ENCODE results near the gene SLC12A5.

The SLC12A5 gene

GRCh38 chr20:46037036-46037435 is 8.0 kb downstream of the SLC12A5 start:
- Histone ChIP-seq H3K4me3 (ENCODE audit: insufficient read depth, low read depth, low read length) (no peak overlapping the region), H3K27ac (ENCODE audit: insufficient read depth, low read depth, low read length, poor library complexity, severe bottlenecking) (no peak overlapping the region), H3K9me3 (ENCODE audit: control insufficient read depth, low read length) (no peaks in the 10 kb centered on the region), H3K36me3 (ENCODE audit: control insufficient read depth, insufficient read depth, low read length) (no peaks in the 10 kb centered on the region), H3K27me3 (ENCODE audit: control insufficient read depth, insufficient read depth, low read length, poor library complexity, severe bottlenecking) (peaks cover 50% of the 10 kb centered on the region), H3K4me1 (ENCODE audit: control insufficient read depth, insufficient read depth, low read length) (no peaks in the 10 kb centered on the region)
- WGBS, 2 experiments: 84 to 86% methylated on average over 5 of the region's 5 CpGs

GRCh38 chr20:46040902-46041535 is 12.0 kb downstream of the SLC12A5 start:
- Histone ChIP-seq H3K36me3 (ENCODE audit: control insufficient read depth, insufficient read depth, low read length) (no peaks in the 10 kb centered on the region), H3K27ac (ENCODE audit: insufficient read depth, low read depth, low read length, poor library complexity, severe bottlenecking) (no peak overlapping the region), H3K4me3 (ENCODE audit: insufficient read depth, low read depth, low read length) (no peak overlapping the region), H3K4me1 (ENCODE audit: control insufficient read depth, insufficient read depth, low read length) (no peaks in the 10 kb centered on the region), H3K27me3 (ENCODE audit: control insufficient read depth, insufficient read depth, low read length, poor library complexity, severe bottlenecking) (peaks cover 11% of the 10 kb centered on the region), H3K9me3 (ENCODE audit: control insufficient read depth, low read length) (no peaks in the 10 kb centered on the region)
- 31 to 32% methylated on average over 18 of the region's 18 CpGs for WGBS, 2 experiments

GRCh38 chr20:46043556-46043955 is 14.5 kb downstream of the SLC12A5 start:
- H3K9me3 ChIP-seq (ENCODE audit: control insufficient read depth, low read length): no peaks in the 10 kb centered on the region
- H3K27me3 ChIP-seq (ENCODE audit: control insufficient read depth, insufficient read depth, low read length, poor library complexity, severe bottlenecking): peaks cover 11% of the 10 kb centered on the region
- H3K36me3 ChIP-seq (ENCODE audit: control insufficient read depth, insufficient read depth, low read length): no peaks in the 10 kb centered on the region
- no peak overlapping the region for H3K4me3 ChIP-seq (ENCODE audit: insufficient read depth, low read depth, low read length)
- H3K4me1 ChIP-seq (ENCODE audit: control insufficient read depth, insufficient read depth, low read length): no peaks in the 10 kb centered on the region
- H3K27ac ChIP-seq (ENCODE audit: insufficient read depth, low read depth, low read length, poor library complexity, severe bottlenecking): no peak overlapping the region
- 52 to 54% methylated on average over 7 of the region's 7 CpGs for WGBS, 2 experiments

GRCh38 chr20:46044896-46045295 is 15.9 kb downstream of the SLC12A5 start:
- 89% methylated on average over 6 of the region's 6 CpGs for WGBS, 2 experiments
- Histone ChIP-seq H3K27ac (ENCODE audit: insufficient read depth, low read depth, low read length, poor library complexity, severe bottlenecking) (no peak overlapping the region), H3K4me1 (ENCODE audit: control insufficient read depth, insufficient read depth, low read length) (no peaks in the 10 kb centered on the region)

GRCh38 chr20:46046588-46047310 is 17.7 kb downstream of the SLC12A5 start:
- Histone ChIP-seq H3K27me3 (ENCODE audit: control insufficient read depth, insufficient read depth, low read length, poor library complexity, severe bottlenecking) (peaks cover under 1% of the 10 kb centered on the region), H3K36me3 (ENCODE audit: control insufficient read depth, insufficient read depth, low read length) (no peaks in the 10 kb centered on the region), H3K9me3 (ENCODE audit: control insufficient read depth, low read length) (no peaks in the 10 kb centered on the region), H3K4me1 (ENCODE audit: control insufficient read depth, insufficient read depth, low read length) (no peaks in the 10 kb centered on the region), H3K4me3 (ENCODE audit: insufficient read depth, low read depth, low read length) (no peak overlapping the region), H3K27ac (ENCODE audit: insufficient read depth, low read depth, low read length, poor library complexity, severe bottlenecking) (no peak overlapping the region)
- WGBS, 2 experiments: 91% methylated on average over 8 of the region's 8 CpGs

More at GRCh38 chr20:46044896-46045295, 15.9 kb downstream of the SLC12A5 start:
- H3K4me3 ChIP-seq (ENCODE audit: insufficient read depth, low read depth, low read length): no peak overlapping the region
- H3K9me3 ChIP-seq (ENCODE audit: control insufficient read depth, low read length): no peaks in the 10 kb centered on the region
- no peaks in the 10 kb centered on the region for H3K36me3 ChIP-seq (ENCODE audit: control insufficient read depth, insufficient read depth, low read length)
- peaks cover 11% of the 10 kb centered on the region for H3K27me3 ChIP-seq (ENCODE audit: control insufficient read depth, insufficient read depth, low read length, poor library complexity, severe bottlenecking)

- H3K27ac ChIP-seq (ENCODE audit: insufficient read depth, low read depth, low read length, poor library complexity, severe bottlenecking): no peak overlapping the region
- H3K4me1 ChIP-seq (ENCODE audit: control insufficient read depth, insufficient read depth, low read length): no peaks in the 10 kb centered on the region
- H3K27me3 ChIP-seq (ENCODE audit: control insufficient read depth, insufficient read depth, low read length, poor library complexity, severe bottlenecking): peaks cover 6% of the 10 kb centered on the region
- no peaks in the 10 kb centered on the region for H3K36me3 ChIP-seq (ENCODE audit: control insufficient read depth, insufficient read depth, low read length)
- no peak overlapping the region for H3K4me3 ChIP-seq (ENCODE audit: insufficient read depth, low read depth, low read length)
- 78 to 80% methylated on average over 8 of the region's 8 CpGs for WGBS, 2 experiments
- no peaks in the 10 kb centered on the region for H3K9me3 ChIP-seq (ENCODE audit: control insufficient read depth, low read length)
These were observed 18.8 kb downstream of the SLC12A5 start for GRCh38 chr20:46047821-46048220.

GRCh38 chr20:46049190-46049589 is 20.2 kb downstream of the SLC12A5 start:
- Histone ChIP-seq H3K4me3 (ENCODE audit: insufficient read depth, low read depth, low read length) (no peak overlapping the region), H3K27ac (ENCODE audit: insufficient read depth, low read depth, low read length, poor library complexity, severe bottlenecking) (no peak overlapping the region), H3K27me3 (ENCODE audit: control insufficient read depth, insufficient read depth, low read length, poor library complexity, severe bottlenecking) (peaks cover 12% of the 10 kb centered on the region), H3K36me3 (ENCODE audit: control insufficient read depth, insufficient read depth, low read length) (no peaks in the 10 kb centered on the region), H3K4me1 (ENCODE audit: control insufficient read depth, insufficient read depth, low read length) (no peaks in the 10 kb centered on the region), H3K9me3 (ENCODE audit: control insufficient read depth, low read length) (no peaks in the 10 kb centered on the region)
- 91% methylated on average over 4 of the region's 4 CpGs for WGBS, 2 experiments

GRCh38 chr20:46049815-46050214 is 20.8 kb downstream of the SLC12A5 start:
- Histone ChIP-seq H3K4me1 (ENCODE audit: control insufficient read depth, insufficient read depth, low read length) (no peaks in the 10 kb centered on the region), H3K27ac (ENCODE audit: insufficient read depth, low read depth, low read length, poor library complexity, severe bottlenecking) (no peak overlapping the region), H3K36me3 (ENCODE audit: control insufficient read depth, insufficient read depth, low read length) (no peaks in the 10 kb centered on the region), H3K4me3 (ENCODE audit: insufficient read depth, low read depth, low read length) (no peak overlapping the region), H3K9me3 (ENCODE audit: control insufficient read depth, low read length) (no peaks in the 10 kb centered on the region), H3K27me3 (ENCODE audit: control insufficient read depth, insufficient read depth, low read length, poor library complexity, severe bottlenecking) (peaks cover 18% of the 10 kb centered on the region)

- H3K9me3 ChIP-seq (ENCODE audit: control insufficient read depth, low read length): no peaks in the 10 kb centered on the region
- no peaks in the 10 kb centered on the region for H3K4me1 ChIP-seq (ENCODE audit: control insufficient read depth, insufficient read depth, low read length)
- WGBS, 2 experiments: 73 to 74% methylated on average over 10 of the region's 10 CpGs
- no peak overlapping the region for H3K4me3 ChIP-seq (ENCODE audit: insufficient read depth, low read depth, low read length)
- H3K27ac ChIP-seq (ENCODE audit: insufficient read depth, low read depth, low read length, poor library complexity, severe bottlenecking): no peak overlapping the region
- no peaks in the 10 kb centered on the region for H3K36me3 ChIP-seq (ENCODE audit: control insufficient read depth, insufficient read depth, low read length)
- peaks cover 21% of the 10 kb centered on the region for H3K27me3 ChIP-seq (ENCODE audit: control insufficient read depth, insufficient read depth, low read length, poor library complexity, severe bottlenecking)
These were observed 21.4 kb downstream of the SLC12A5 start for GRCh38 chr20:46050444-46050843.

- no peak overlapping the region for H3K27ac ChIP-seq (ENCODE audit: insufficient read depth, low read depth, low read length, poor library complexity, severe bottlenecking)
- H3K4me1 ChIP-seq (ENCODE audit: control insufficient read depth, insufficient read depth, low read length): no peaks in the 10 kb centered on the region
- no peaks in the 10 kb centered on the region for H3K9me3 ChIP-seq (ENCODE audit: control insufficient read depth, low read length)
- H3K4me3 ChIP-seq (ENCODE audit: insufficient read depth, low read depth, low read length): no peak overlapping the region
- H3K36me3 ChIP-seq (ENCODE audit: control insufficient read depth, insufficient read depth, low read length): no peaks in the 10 kb centered on the region
- H3K27me3 ChIP-seq (ENCODE audit: control insufficient read depth, insufficient read depth, low read length, poor library complexity, severe bottlenecking): peaks cover 26% of the 10 kb centered on the region
These were observed 21.9 kb downstream of the SLC12A5 start for GRCh38 chr20:46050885-46051284.

Measured in ectodermal cell (in vitro differentiated cells).